BJ (cell line): ENCODE results near the gene CYP4F2. TPM values are rescaled to one million over a fixed set of nuclear protein-coding genes. Genes with fewer than 3 reads are reported as not detected.
"Not testable (repeated sequence)": the region's sequence is repeated elsewhere in the genome, so short reads cannot be mapped to it uniquely, and the experiment has no call there.

Experiments used
- CTCF ChIA-PET: fragments of 350-600 bp; formaldehyde crosslinking; extraction: SDS; loops from one replicate; lab custom pipeline; 2021; ENCODE audit warnings: antibody characterized with exemption, inconsistent platforms; lab: Yijun Ruan, JAX
- POLR2A ChIA-PET: fragments of 300-600 bp; sonication (Branson Sonifier 250); formaldehyde crosslinking; extraction: SDS; loops from one replicate; lab custom pipeline; 2021; ENCODE audit warnings: antibody characterized with exemption; lab: Charles Lee
- DNase-seq: peaks from one replicate; pipeline ENCODE4 v3.0.0-alpha.2; 2011; ENCODE audit warnings: low read depth
- H3K27me3 ChIP-seq: 2 replicates; pipeline ENCODE4 v1.6.0; 2011; ENCODE audit warnings: low read length; ENCODE audit not compliant: control insufficient read depth, insufficient read depth
- H3K36me3 ChIP-seq: 2 replicates; pipeline ENCODE4 v1.5.1; 2011; ENCODE audit warnings: low read length; ENCODE audit not compliant: control insufficient read depth, insufficient read depth
- H3K4me3 ChIP-seq: 2 replicates; pipeline ENCODE4 v1.5.1; 2011; ENCODE audit warnings: low read depth, mild to moderate bottlenecking, control low read depth, low read length
- polyA plus RNA-seq: library from polyadenylated mRNA; depleted of rRNA; stranded (reverse); fragments of >200 nt; gene quantifications from 2 replicates; pipeline ENCODE4 v1.2.3, GENCODE V29; 2011
- TF ChIP-seq, protein P1 (sequence below): IDR thresholded peaks from 2 replicates; pipeline ENCODE4 v1.5.1; 2011; ENCODE audit warnings: low read depth, mild to moderate bottlenecking, control low read depth, inconsistent platforms, low read length, moderate library complexity; ENCODE audit not compliant: insufficient read depth

CYP4F2 gene
- polyA plus RNA-seq, 1 experiment: not detected

DNA sequence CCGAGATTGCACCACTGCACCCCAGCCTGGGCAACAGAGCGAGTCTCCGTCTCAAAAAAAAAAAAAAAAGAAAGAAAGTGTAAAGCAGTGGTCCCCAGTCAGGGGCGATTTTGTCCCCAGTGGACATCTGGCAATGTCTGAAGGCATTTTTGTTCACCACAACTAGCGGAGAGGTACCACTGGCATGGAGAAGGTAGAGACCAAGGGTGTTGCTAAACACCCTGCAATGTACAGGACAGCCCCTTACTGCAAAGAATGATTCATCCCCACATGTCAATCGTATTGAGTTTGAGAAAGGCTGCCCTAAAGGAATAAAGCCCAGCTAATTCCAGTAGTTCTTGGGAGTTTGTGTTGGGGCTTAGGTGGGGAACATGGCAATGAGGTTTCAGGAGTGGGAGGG is 38.7 kb downstream of the CYP4F2 start:
- ChIA-PET POLR2A (no interaction called here), CTCF (interaction anchor here (0.6 kb wide), 1 partner anchor 24 kb away, joined by 3 read pairs; no protein-coding TSS in a partner anchor)
- H3K4me3 ChIP-seq: no peak overlapping the region
- DNase-seq: no peak
- H3K27me3 ChIP-seq: no peaks in the 10 kb centered on the region
- H3K36me3 ChIP-seq: no peaks in the 10 kb centered on the region
- TF ChIP-seq, protein P1, sequence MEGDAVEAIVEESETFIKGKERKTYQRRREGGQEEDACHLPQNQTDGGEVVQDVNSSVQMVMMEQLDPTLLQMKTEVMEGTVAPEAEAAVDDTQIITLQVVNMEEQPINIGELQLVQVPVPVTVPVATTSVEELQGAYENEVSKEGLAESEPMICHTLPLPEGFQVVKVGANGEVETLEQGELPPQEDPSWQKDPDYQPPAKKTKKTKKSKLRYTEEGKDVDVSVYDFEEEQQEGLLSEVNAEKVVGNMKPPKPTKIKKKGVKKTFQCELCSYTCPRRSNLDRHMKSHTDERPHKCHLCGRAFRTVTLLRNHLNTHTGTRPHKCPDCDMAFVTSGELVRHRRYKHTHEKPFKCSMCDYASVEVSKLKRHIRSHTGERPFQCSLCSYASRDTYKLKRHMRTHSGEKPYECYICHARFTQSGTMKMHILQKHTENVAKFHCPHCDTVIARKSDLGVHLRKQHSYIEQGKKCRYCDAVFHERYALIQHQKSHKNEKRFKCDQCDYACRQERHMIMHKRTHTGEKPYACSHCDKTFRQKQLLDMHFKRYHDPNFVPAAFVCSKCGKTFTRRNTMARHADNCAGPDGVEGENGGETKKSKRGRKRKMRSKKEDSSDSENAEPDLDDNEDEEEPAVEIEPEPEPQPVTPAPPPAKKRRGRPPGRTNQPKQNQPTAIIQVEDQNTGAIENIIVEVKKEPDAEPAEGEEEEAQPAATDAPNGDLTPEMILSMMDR: no peak

DNA sequence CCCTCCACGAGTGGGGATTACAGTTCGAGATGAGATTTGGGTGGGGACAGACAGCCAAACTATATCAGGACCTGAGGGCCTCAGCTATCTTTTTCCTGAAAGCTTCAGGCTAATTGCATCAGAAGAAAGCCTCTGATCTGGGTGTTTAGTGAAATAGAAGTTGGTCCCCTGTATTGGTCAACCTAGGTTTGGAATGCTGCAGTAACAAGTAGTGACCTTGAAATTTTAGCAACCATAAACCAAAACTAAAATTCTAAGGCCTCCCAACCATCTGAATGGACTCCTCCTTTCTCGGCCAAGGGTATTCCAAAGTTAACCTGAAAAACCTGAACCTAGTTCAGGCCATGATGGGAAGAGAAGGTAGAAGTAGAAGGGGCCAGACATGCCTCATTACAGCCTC is 47.5 kb downstream of the CYP4F2 start:
- POLR2A ChIA-PET: no interaction called here
- no peaks in the 10 kb centered on the region for H3K36me3 ChIP-seq
- no peak for DNase-seq
- TF ChIP-seq, protein P1: no peak
- H3K4me3 ChIP-seq: no peak overlapping the region
- H3K27me3 ChIP-seq: no peaks in the 10 kb centered on the region
- CTCF ChIA-PET: no interaction called here

DNA sequence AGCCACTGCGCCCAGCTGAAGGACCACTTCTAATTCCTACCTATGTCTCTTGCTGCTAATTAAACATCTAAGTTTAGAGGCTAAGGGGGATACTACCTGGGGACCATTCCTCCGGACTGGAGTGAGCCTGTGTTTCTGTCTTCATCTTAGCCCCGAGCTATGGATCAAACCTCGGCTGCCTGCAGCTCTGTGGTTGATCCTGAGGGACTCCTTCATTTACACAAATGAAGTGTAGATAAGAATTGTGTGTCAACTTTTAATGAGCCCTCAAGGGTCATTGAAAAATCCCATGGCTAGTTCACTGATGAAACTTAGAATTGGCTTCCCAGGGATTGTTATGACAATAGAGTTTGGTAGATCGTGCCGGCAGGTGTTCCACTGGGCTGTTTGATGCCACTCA is 51.0 kb downstream of the CYP4F2 start:
- CTCF ChIA-PET: interaction anchor here (1.2 kb wide), 1 partner anchor 18 kb away, joined by 3 read pairs; no protein-coding TSS in a partner anchor
- DNase-seq: no peak
- TF ChIP-seq, protein P1: no peak
- Histone ChIP-seq H3K27me3 (no peaks in the 10 kb centered on the region), H3K4me3 (no peak overlapping the region), H3K36me3 (no peaks in the 10 kb centered on the region)
- POLR2A ChIA-PET: no interaction called here

DNA sequence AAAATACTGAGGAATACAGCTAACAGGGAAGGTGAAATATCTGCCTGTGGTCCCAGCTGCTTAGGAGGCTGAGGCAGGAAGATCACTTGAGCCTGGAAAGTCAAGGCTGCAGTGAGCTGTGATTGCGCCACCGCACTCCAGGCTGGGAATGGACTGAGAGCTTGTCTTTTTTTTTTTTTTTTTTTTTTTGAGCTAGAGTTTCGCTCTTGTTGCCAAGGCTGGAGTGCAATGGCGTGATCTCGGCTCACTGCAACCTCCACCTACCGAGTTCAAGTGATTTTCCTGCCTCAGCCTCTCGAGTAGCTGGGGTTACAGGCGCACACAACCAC is 54.0 kb downstream of the CYP4F2 start:
- H3K36me3 ChIP-seq, H3K27me3 ChIP-seq, H3K4me3 ChIP-seq, POLR2A ChIA-PET, CTCF ChIA-PET, DNase-seq: not testable (repeated sequence)

DNA sequence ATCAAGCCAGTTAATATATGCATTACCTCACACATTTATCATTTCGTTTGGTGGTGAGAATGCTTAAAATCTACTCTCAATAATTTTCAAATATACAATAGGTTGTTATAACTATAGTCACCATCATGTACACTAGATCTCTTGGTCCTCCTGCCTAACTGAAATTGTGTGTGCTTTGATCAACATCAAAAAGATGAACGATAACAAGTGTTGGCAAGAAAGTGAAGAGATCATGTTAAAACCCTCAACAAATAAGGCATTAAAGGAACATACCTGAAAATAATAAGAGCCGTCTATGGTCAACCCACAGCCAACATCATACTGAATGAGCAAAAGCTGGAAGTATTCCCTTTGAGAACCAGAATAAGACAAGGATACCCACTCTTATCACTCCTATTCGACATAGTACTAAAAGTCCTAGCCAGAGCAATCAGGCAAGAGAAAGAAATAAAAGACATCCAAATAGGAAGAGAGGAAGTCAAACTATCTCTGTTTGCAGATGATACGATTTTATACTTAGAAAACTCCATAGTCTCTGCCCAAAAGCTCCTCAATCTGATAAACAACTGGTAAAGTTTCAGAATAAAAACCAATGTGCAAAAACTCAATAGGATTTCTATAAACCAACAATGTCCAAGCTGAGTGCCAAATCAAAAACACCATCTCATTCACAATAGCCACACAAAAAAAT is 54.5 kb downstream of the CYP4F2 start:
- Histone ChIP-seq H3K27me3 (no peaks in the 10 kb centered on the region), H3K4me3 (no peak overlapping the region), H3K36me3 (no peaks in the 10 kb centered on the region)
- ChIA-PET POLR2A (no interaction called here), CTCF (no interaction called here)
- TF ChIP-seq, protein P1: no peak
- DNase-seq: no peak
